Measurements from ENCODE around the gene LTBP3.

- TF ChIP-seq, protein P1, sequence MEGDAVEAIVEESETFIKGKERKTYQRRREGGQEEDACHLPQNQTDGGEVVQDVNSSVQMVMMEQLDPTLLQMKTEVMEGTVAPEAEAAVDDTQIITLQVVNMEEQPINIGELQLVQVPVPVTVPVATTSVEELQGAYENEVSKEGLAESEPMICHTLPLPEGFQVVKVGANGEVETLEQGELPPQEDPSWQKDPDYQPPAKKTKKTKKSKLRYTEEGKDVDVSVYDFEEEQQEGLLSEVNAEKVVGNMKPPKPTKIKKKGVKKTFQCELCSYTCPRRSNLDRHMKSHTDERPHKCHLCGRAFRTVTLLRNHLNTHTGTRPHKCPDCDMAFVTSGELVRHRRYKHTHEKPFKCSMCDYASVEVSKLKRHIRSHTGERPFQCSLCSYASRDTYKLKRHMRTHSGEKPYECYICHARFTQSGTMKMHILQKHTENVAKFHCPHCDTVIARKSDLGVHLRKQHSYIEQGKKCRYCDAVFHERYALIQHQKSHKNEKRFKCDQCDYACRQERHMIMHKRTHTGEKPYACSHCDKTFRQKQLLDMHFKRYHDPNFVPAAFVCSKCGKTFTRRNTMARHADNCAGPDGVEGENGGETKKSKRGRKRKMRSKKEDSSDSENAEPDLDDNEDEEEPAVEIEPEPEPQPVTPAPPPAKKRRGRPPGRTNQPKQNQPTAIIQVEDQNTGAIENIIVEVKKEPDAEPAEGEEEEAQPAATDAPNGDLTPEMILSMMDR (IDR thresholded peaks at IDR 0.05), result no peak
- TF ChIP-seq POLR2A (IDR thresholded peaks at IDR 0.05), result no peak
These were observed 27.5 kb upstream of the LTBP3 start for GRCh38 chr11:65585396-65586246.

Measured in adrenal gland (tissue), 5 donors.